HCT116 (cell line): ENCODE results near the gene LY9. TPM values are rescaled to one million over a fixed set of nuclear protein-coding genes. Genes with fewer than 3 reads are reported as not detected.

Source experiments
- ATAC-seq: fragments of 200-7000 bp; cut with Tn5 transposase; 2 replicates; pipeline ENCODE4 v1.9.1; 2020; ENCODE audit warnings: mild to moderate bottlenecking, moderate library complexity
- BruUV-seq: library from RNA; stranded (reverse); fragments of 400-500 nt; replicated peaks from 2 replicates; lab custom pipeline; 2021; lab: Mats Ljungman, UMichigan
- CTCF ChIA-PET: fragments of 300-600 bp; sonication (Branson Sonifier 250); formaldehyde crosslinking; loops from one replicate; lab custom pipeline; 2021; ENCODE audit warnings: antibody characterized with exemption; lab: Charles Lee
- POLR2A ChIA-PET: fragments of 300-600, 350-600 bp; sonication (Branson Sonifier 250); formaldehyde crosslinking; loops from one replicate; lab custom pipeline; 2021; ENCODE audit warnings: antibody characterized with exemption; lab: Charles Lee
- RAD21 ChIA-PET, 2 experiments: fragments of 300-600 bp; sonication (Branson Sonifier 250); formaldehyde crosslinking; loops; one replicate each; lab custom pipeline; 2023; ENCODE audit warnings: low total read pairs in 2 of 2; ENCODE audit not compliant: uncharacterized antibody in 2 of 2, unreplicated experiment in 2 of 2, low non-redundant PET in 1 of 2; lab: Charles Lee
- DNase-seq: peaks from one replicate; pipeline ENCODE4 v3.0.0-alpha.2; 2010; ENCODE audit warnings: low read depth, low spot score
- H2AFZ ChIP-seq: fragments of 200-600 bp; shearing (Covaris generic), sonication (generic); 2 replicates; pipeline ENCODE4 v1.6.1; 2017; ENCODE audit warnings: low read depth, mixed run types, mixed read lengths, antibody characterized with exemption, low read length; ENCODE audit not compliant: poor library complexity, severe bottlenecking
- H3K27ac ChIP-seq: 2 replicates; pipeline ENCODE4 v1.5.1; 2012; ENCODE audit warnings: low read depth, low read length
- H3K27me3 ChIP-seq: fragments of 200-600 bp; sonication (generic); 2 replicates; pipeline ENCODE4 v1.6.1; 2016; ENCODE audit warnings: mixed run types, low read length, mixed read lengths; ENCODE audit not compliant: insufficient read depth
- H3K36me3 ChIP-seq, 2 experiments: fragments of 200-500 bp in 1 of 2; fragments of 200-600 bp in 1 of 2; sonication (Bioruptor generic) in 1 of 2; sonication (generic) in 1 of 2; 2 replicates each; pipeline versions ENCODE4 v1.5.1 to v1.6.1; 2014 to 2016; ENCODE audit warnings: low read length in 2 of 2, inconsistent platforms in 1 of 2, mixed read lengths in 1 of 2, mixed run types in 1 of 2; ENCODE audit not compliant: insufficient read depth in 2 of 2, control insufficient read depth in 1 of 2
- H3K4me1 ChIP-seq, 2 experiments: fragments of 200-600 bp in 1 of 2; sonication (generic) in 1 of 2; 2 replicates each; pipeline versions ENCODE4 v1.5.1 to v1.6.1; 2012 to 2017; ENCODE audit warnings: low read length in 2 of 2, inconsistent platforms in 1 of 2, mild to moderate bottlenecking in 1 of 2, mixed read lengths in 1 of 2, mixed run types in 1 of 2, moderate library complexity in 1 of 2; ENCODE audit not compliant: insufficient read depth in 2 of 2, control insufficient read depth in 1 of 2
- H3K4me2 ChIP-seq: fragments of 200-600 bp; sonication (generic); 2 replicates; pipeline ENCODE4 v1.6.1; 2017; ENCODE audit warnings: mixed run types, low read length, mixed read lengths
- H3K4me3 ChIP-seq, 2 experiments: fragments of 200-600 bp in 1 of 2; sonication (generic) in 1 of 2; replicated peaks in 1 of 2; 2 replicates each; pipeline ENCODE4 v1.5.1; 2011 to 2016; ENCODE audit warnings: low read length in 2 of 2, control low read depth in 1 of 2, low read depth in 1 of 2, mild to moderate bottlenecking in 1 of 2, mixed read lengths in 1 of 2, mixed run types in 1 of 2
- H3K79me2 ChIP-seq: fragments of 200-600 bp; sonication (generic); 2 replicates; pipeline ENCODE4 v1.6.1; 2017; ENCODE audit warnings: mild to moderate bottlenecking, mixed run types, low read length, moderate library complexity, mixed read lengths; ENCODE audit not compliant: insufficient read depth
- H3K9ac ChIP-seq: fragments of 200-600 bp; sonication (generic); 2 replicates; pipeline ENCODE4 v1.6.1; 2016; ENCODE audit warnings: low read length, mixed read lengths
- H3K9me2 ChIP-seq: fragments of 200-600 bp; sonication (generic), shearing (Covaris generic); 2 replicates; pipeline ENCODE4 v1.6.1; 2017; ENCODE audit warnings: mixed run types, mild to moderate bottlenecking, moderate library complexity; ENCODE audit not compliant: insufficient read depth
- H3K9me3 ChIP-seq, 2 experiments: fragments of 200-500 bp in 1 of 2; fragments of 200-600 bp in 1 of 2; sonication (Bioruptor generic) in 1 of 2; sonication (generic) in 1 of 2; 2 replicates each; pipeline ENCODE4 v1.6.1; 2014 to 2017; ENCODE audit warnings: low read length in 2 of 2, mixed read lengths in 2 of 2, inconsistent platforms in 1 of 2, low read depth in 1 of 2, mild to moderate bottlenecking in 1 of 2, mixed run types in 1 of 2, moderate library complexity in 1 of 2; ENCODE audit not compliant: control insufficient read depth in 1 of 2, insufficient read depth in 1 of 2
- H4K20me1 ChIP-seq: fragments of 200-600 bp; sonication (generic), shearing (Covaris generic); 2 replicates; pipeline ENCODE4 v1.6.1; 2017; ENCODE audit warnings: mixed run types, mild to moderate bottlenecking, moderate library complexity; ENCODE audit not compliant: insufficient read depth
- CBX3 ChIP-seq: IDR thresholded peaks from 2 replicates; pipeline ENCODE4 v1.6.1; 2012; ENCODE audit warnings: low read depth
- CEBPB ChIP-seq: IDR thresholded peaks from 2 replicates; pipeline ENCODE4 v1.6.1; 2012; ENCODE audit warnings: low read depth
- EGR1 ChIP-seq: IDR thresholded peaks from 2 replicates; pipeline ENCODE4 v1.6.1; 2012; ENCODE audit warnings: low read depth
- EZH2 ChIP-seq: fragments of 200-600 bp; sonication (generic); IDR thresholded peaks from 2 replicates; pipeline ENCODE4 v1.6.1; 2017; ENCODE audit warnings: antibody characterized with exemption, mixed run types
- EZH2phosphoT487 ChIP-seq: fragments of 200-600 bp; IDR thresholded peaks from 2 replicates; pipeline ENCODE4 v1.6.1; 2018; ENCODE audit warnings: antibody characterized with exemption, borderline replicate concordance
- FOSL1 ChIP-seq: IDR thresholded peaks from 2 replicates; pipeline ENCODE4 v1.6.1; 2012; ENCODE audit warnings: low read depth
- JUND ChIP-seq: IDR thresholded peaks from 2 replicates; pipeline ENCODE4 v1.6.1; 2012
- MAX ChIP-seq: IDR thresholded peaks from 2 replicates; pipeline ENCODE4 v1.6.1; 2012
- POLR2AphosphoS5 ChIP-seq: IDR thresholded peaks from 2 replicates; pipeline ENCODE4 v1.6.1; 2011; ENCODE audit warnings: mild to moderate bottlenecking, low read depth, low read length, moderate library complexity
- RAD21 ChIP-seq: IDR thresholded peaks from 2 replicates; pipeline ENCODE4 v1.6.1; 2012; ENCODE audit warnings: low read depth, mild to moderate bottlenecking
- SIN3A ChIP-seq: IDR thresholded peaks from 2 replicates; pipeline ENCODE4 v1.6.1; 2012; ENCODE audit warnings: low read depth
- SP1 ChIP-seq: IDR thresholded peaks from 2 replicates; pipeline ENCODE4 v1.6.1; 2012; ENCODE audit warnings: low read depth
- SRF ChIP-seq: IDR thresholded peaks from 2 replicates; pipeline ENCODE4 v1.6.1; 2012; ENCODE audit warnings: low read depth
- TCF7L2 ChIP-seq: IDR thresholded peaks from 2 replicates; pipeline ENCODE4 v1.7.0; 2011; ENCODE audit warnings: borderline replicate concordance, inconsistent platforms; ENCODE audit not compliant: insufficient read depth, insufficient read length; ENCODE audit errors: extremely low read depth
- YY1 ChIP-seq: IDR thresholded peaks from 2 replicates; pipeline ENCODE4 v1.6.1; 2011; ENCODE audit warnings: low read length, low read depth, moderate library complexity, mild to moderate bottlenecking; ENCODE audit not compliant: insufficient replicate concordance; ENCODE audit errors: extremely low read depth
- ZBTB33 ChIP-seq: IDR thresholded peaks from 2 replicates; pipeline ENCODE4 v1.6.1; 2011; ENCODE audit warnings: mild to moderate bottlenecking, low read length, moderate library complexity; ENCODE audit not compliant: insufficient replicate concordance; ENCODE audit errors: extremely low read depth
- ZFX ChIP-seq: fragments of 450-650 bp; IDR thresholded peaks from 2 replicates; pipeline ENCODE4 v1.6.1; 2017
- ZNF274 ChIP-seq: fragments of 200-500 bp; sonication (Bioruptor generic); IDR thresholded peaks from 2 replicates; pipeline ENCODE4 v1.6.1; 2014; ENCODE audit warnings: mild to moderate bottlenecking, low read depth, low read length, inconsistent platforms
- intact Hi-C: fragments of 100-400 bp; cut with micrococcal nuclease; formaldehyde crosslinking; loops from 2 replicates; pipeline ENCODE4 v1.10.0; 2022
- total RNA-seq: library from RNA; stranded (reverse); gene quantifications from one replicate; pipeline ENCODE4 v1.2.1, GENCODE V29; 2021; ENCODE audit not compliant: unreplicated experiment
- TF ChIP-seq, protein P1 (sequence below): IDR thresholded peaks from 2 replicates; pipeline ENCODE4 v1.6.1; 2012; ENCODE audit warnings: low read depth
- TF ChIP-seq, protein P2 (sequence below): IDR thresholded peaks from 2 replicates; pipeline ENCODE4 v1.6.1; 2012

Gene LY9
- total RNA-seq, 1 experiment from 2014 or later: 0.22 TPM

DNA sequence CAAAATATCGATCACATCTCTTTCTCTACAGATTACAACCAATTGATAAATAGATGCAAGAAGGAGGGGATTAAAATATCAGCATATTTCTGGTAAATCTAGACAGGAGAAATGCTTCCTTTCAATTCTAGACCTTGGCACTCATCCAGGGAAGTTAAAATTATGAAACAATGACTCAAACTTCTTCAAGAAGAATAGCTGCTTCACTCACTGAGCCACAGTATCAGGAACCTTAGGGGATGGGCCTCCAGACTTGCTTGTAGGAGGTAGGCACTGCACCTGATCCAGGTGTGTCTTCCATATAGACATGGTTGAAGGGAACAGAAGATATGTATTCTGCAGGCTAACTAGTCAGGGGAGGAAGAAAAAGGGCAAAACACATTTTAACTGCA is 47.1 kb upstream of the LY9 start:
- H3K9ac ChIP-seq: no peak overlapping the region
- RAD21 ChIA-PET: no interaction called here
- H3K79me2 ChIP-seq: no peaks in the 10 kb centered on the region
- TF ChIP-seq TCF7L2 (no peak), FOSL1 (no peak), SIN3A (no peak), CBX3 (no peak), YY1 (no peak), POLR2AphosphoS5 (no peak), ZNF274 (no peak), JUND (no peak), MAX (no peak), ZBTB33 (no peak), RAD21 (no peak), EZH2 (no peak), EGR1 (no peak), SP1 (no peak), ZFX (no peak), EZH2phosphoT487 (no peak), CEBPB (no peak), SRF (no peak)
- TF ChIP-seq, protein P1, sequence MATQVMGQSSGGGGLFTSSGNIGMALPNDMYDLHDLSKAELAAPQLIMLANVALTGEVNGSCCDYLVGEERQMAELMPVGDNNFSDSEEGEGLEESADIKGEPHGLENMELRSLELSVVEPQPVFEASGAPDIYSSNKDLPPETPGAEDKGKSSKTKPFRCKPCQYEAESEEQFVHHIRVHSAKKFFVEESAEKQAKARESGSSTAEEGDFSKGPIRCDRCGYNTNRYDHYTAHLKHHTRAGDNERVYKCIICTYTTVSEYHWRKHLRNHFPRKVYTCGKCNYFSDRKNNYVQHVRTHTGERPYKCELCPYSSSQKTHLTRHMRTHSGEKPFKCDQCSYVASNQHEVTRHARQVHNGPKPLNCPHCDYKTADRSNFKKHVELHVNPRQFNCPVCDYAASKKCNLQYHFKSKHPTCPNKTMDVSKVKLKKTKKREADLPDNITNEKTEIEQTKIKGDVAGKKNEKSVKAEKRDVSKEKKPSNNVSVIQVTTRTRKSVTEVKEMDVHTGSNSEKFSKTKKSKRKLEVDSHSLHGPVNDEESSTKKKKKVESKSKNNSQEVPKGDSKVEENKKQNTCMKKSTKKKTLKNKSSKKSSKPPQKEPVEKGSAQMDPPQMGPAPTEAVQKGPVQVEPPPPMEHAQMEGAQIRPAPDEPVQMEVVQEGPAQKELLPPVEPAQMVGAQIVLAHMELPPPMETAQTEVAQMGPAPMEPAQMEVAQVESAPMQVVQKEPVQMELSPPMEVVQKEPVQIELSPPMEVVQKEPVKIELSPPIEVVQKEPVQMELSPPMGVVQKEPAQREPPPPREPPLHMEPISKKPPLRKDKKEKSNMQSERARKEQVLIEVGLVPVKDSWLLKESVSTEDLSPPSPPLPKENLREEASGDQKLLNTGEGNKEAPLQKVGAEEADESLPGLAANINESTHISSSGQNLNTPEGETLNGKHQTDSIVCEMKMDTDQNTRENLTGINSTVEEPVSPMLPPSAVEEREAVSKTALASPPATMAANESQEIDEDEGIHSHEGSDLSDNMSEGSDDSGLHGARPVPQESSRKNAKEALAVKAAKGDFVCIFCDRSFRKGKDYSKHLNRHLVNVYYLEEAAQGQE: no peak
- TF ChIP-seq, protein P2, sequence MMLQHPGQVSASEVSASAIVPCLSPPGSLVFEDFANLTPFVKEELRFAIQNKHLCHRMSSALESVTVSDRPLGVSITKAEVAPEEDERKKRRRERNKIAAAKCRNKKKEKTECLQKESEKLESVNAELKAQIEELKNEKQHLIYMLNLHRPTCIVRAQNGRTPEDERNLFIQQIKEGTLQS: no peak
- no peak overlapping the region for H2AFZ ChIP-seq
- H3K27ac ChIP-seq: no peak overlapping the region
- no peak overlapping the region for H3K4me3 ChIP-seq
- DNase-seq (no peak), ATAC-seq (no peak)
- POLR2A ChIA-PET: no interaction called here
- H3K4me2 ChIP-seq: no peak overlapping the region
- no peaks in the 10 kb centered on the region for H3K36me3 ChIP-seq
- intact Hi-C loops: no loop called here
- peaks cover 7% of the 10 kb centered on the region; the same call in 1 of the 2 replicates for H3K27me3 ChIP-seq
- no TSS peak for BruUV-seq
- CTCF ChIA-PET: interaction anchor here (0.8 to 1.3 kb wide), 3 partner anchors 19 to 203 kb away, joined by 3 to 4 read pairs (median 4); no protein-coding TSS in a partner anchor
- no peaks in the 10 kb centered on the region for H4K20me1 ChIP-seq
- H3K9me2 ChIP-seq: no peaks in the 10 kb centered on the region
- no peaks in the 10 kb centered on the region for H3K9me3 ChIP-seq
- no peaks in the 10 kb centered on the region; a peak in 1 of 4 replicates for H3K4me1 ChIP-seq
